Measurements from ENCODE around the gene THRB. TPM values are rescaled to one million over a fixed set of nuclear protein-coding genes. Genes with fewer than 3 reads are reported as not detected.

The THRB gene
- total RNA-seq, 1 donor from 2014 or later = 22.8 TPM

GRCh38 chr3:24507776-24508422 is 13.2 kb upstream of the THRB start:
- DNase-seq (ENCODE audit: extremely low spot score in 2 of 2) = no peak
- H3K4me1 ChIP-seq = no peaks in the 10 kb centered on the region
- H3K27me3 ChIP-seq = no peaks in the 10 kb centered on the region
- H3K9me3 ChIP-seq = no peaks in the 10 kb centered on the region
- TF ChIP-seq POLR2A (IDR thresholded peaks at IDR 0.05) (no peak), CTCF (IDR thresholded peaks at IDR 0.05) (no peak), POLR2AphosphoS5 (IDR thresholded peaks at IDR 0.05; ENCODE audit: insufficient read depth in 1 of 2, low read depth in 1 of 2) (no peak)
- no peak overlapping the region for H3K4me3 ChIP-seq
- intact Hi-C loops (cut with DNase I) = no loop called here
- no peak overlapping the region for H3K27ac ChIP-seq
- no peaks in the 10 kb centered on the region for H3K36me3 ChIP-seq

GRCh38 chr3:24506966-24507775 is 12.5 kb upstream of the THRB start:
- Histone ChIP-seq H3K4me3 (no peak overlapping the region), H3K27me3 (no peaks in the 10 kb centered on the region), H3K4me1 (no peaks in the 10 kb centered on the region), H3K9me3 (no peaks in the 10 kb centered on the region), H3K36me3 (no peaks in the 10 kb centered on the region), H3K27ac (no peak overlapping the region)
- TF ChIP-seq CTCF (IDR thresholded peaks at IDR 0.05) = no peak
- no peak for TF ChIP-seq POLR2A (IDR thresholded peaks at IDR 0.05)
- TF ChIP-seq POLR2AphosphoS5 (IDR thresholded peaks at IDR 0.05; ENCODE audit: insufficient read depth in 1 of 2, low read depth in 1 of 2) = no peak
- DNase-seq (ENCODE audit: extremely low spot score in 2 of 2) = no peak
- intact Hi-C loops (cut with DNase I) = no loop called here

GRCh38 chr3:24505691-24506550 is 11.3 kb upstream of the THRB start:
- H3K4me3 ChIP-seq = no peak overlapping the region
- no peak for TF ChIP-seq CTCF (IDR thresholded peaks at IDR 0.05)
- no peak for TF ChIP-seq POLR2A (IDR thresholded peaks at IDR 0.05)
- no peak for TF ChIP-seq POLR2AphosphoS5 (IDR thresholded peaks at IDR 0.05; ENCODE audit: insufficient read depth in 1 of 2, low read depth in 1 of 2)
- no peak overlapping the region for H3K27ac ChIP-seq
- H3K27me3 ChIP-seq = no peaks in the 10 kb centered on the region
- DNase-seq (ENCODE audit: extremely low spot score in 2 of 2) = no peak
- intact Hi-C loops (cut with DNase I) = no loop called here
- H3K4me1 ChIP-seq = no peaks in the 10 kb centered on the region
- H3K36me3 ChIP-seq = no peaks in the 10 kb centered on the region
- no peaks in the 10 kb centered on the region for H3K9me3 ChIP-seq

- H3K27me3 ChIP-seq = no peaks in the 10 kb centered on the region
- no peak overlapping the region for H3K4me3 ChIP-seq
- TF ChIP-seq CTCF (IDR thresholded peaks at IDR 0.05) = no peak
- TF ChIP-seq POLR2A (IDR thresholded peaks at IDR 0.05) = no peak
- no peak for TF ChIP-seq POLR2AphosphoS5 (IDR thresholded peaks at IDR 0.05; ENCODE audit: insufficient read depth in 1 of 2, low read depth in 1 of 2)
- no peak for DNase-seq (ENCODE audit: extremely low spot score in 2 of 2)
- intact Hi-C loops (cut with DNase I) = no loop called here
- H3K4me1 ChIP-seq = no peaks in the 10 kb centered on the region
- H3K36me3 ChIP-seq = no peaks in the 10 kb centered on the region
- no peaks in the 10 kb centered on the region for H3K9me3 ChIP-seq
- no peak overlapping the region for H3K27ac ChIP-seq
Observed at GRCh38 chr3:24504772-24505171, 10.1 kb upstream of the THRB start.

Data from vagina (tissue), 2 donors.